KBM-7 (cell line): ENCODE measurements around the gene CES4A.
"Not testable (repeated sequence)": the region's sequence is repeated elsewhere in the genome, so short reads cannot be mapped to it uniquely, and the experiment has no call there.

Source experiments
- DNase-seq: peaks from one replicate; pipeline ENCODE4 v3.0.0-alpha.2; 2015
- in situ Hi-C: fragments of 300-500 bp; cut with MboI; formaldehyde crosslinking; loops from 2 replicates; pipeline ENCODE4 v1.14.3; 2020; ENCODE audit warnings: low sequenced_read_pairs, low pct_unique_long_range_greater_than_20kb, mixed read lengths

The CES4A gene

GRCh38 chr16:66954097-66954659, 34.2 kb upstream of the CES4A start:
- in situ Hi-C loops, result no loop called here

GRCh38 chr16:66955363-66956153, 32.8 kb upstream of the CES4A start:
- in situ Hi-C loops, DNase-seq: not testable (repeated sequence)

More at GRCh38 chr16:66954097-66954659, 34.2 kb upstream of the CES4A start:
- DNase-seq, result peak; percentile 89

GRCh38 chr16:66956154-66956457, 32.3 kb upstream of the CES4A start:
- in situ Hi-C loops, DNase-seq: not testable (repeated sequence)

- no peak for DNase-seq
- in situ Hi-C loops, result no loop called here
These were observed 29.3 kb upstream of the CES4A start for GRCh38 chr16:66958857-66959703.

GRCh38 chr16:66959704-66960161, 28.7 kb upstream of the CES4A start:
- DNase-seq, result no peak

GRCh38 chr16:66960270-66960669, 28.1 kb upstream of the CES4A start:
- no peak for DNase-seq
- in situ Hi-C loops, result no loop called here

More at GRCh38 chr16:66959704-66960161, 28.7 kb upstream of the CES4A start:
- in situ Hi-C loops, result no loop called here

GRCh38 chr16:66961065-66961744, 27.2 kb upstream of the CES4A start, which contains the start of gene CES3:
Gene CES3 (plus strand): TSS chr16:66961266. CDS start chr16:66961308, 42 bp downstream.
- peak; percentile 88 for DNase-seq
- in situ Hi-C loops, result no loop called here

GRCh38 chr16:66961914-66962313, 26.5 kb upstream of the CES4A start:
- in situ Hi-C loops, result no loop called here
- DNase-seq, result no peak

GRCh38 chr16:66964049-66964448, 24.3 kb upstream of the CES4A start:
- in situ Hi-C loops, result no loop called here
- no peak for DNase-seq

GRCh38 chr16:66968847-66969246, 19.5 kb upstream of the CES4A start:
- in situ Hi-C loops, result no loop called here
- no peak for DNase-seq

- no peak for DNase-seq
- in situ Hi-C loops, result no loop called here
These were observed 17.3 kb upstream of the CES4A start for GRCh38 chr16:66970775-66971720.

GRCh38 chr16:66972983-66973382, 15.4 kb upstream of the CES4A start:
- no peak for DNase-seq

GRCh38 chr16:66973716-66974115, 14.7 kb upstream of the CES4A start:
- no peak for DNase-seq
- in situ Hi-C loops, result no loop called here

More at GRCh38 chr16:66972983-66973382, 15.4 kb upstream of the CES4A start:
- in situ Hi-C loops, result no loop called here

- in situ Hi-C loops, result not testable (repeated sequence)
These were observed 14.0 kb upstream of the CES4A start for GRCh38 chr16:66974156-66974931.

GRCh38 chr16:66974932-66975246, 13.5 kb upstream of the CES4A start:
- in situ Hi-C loops, DNase-seq: not testable (repeated sequence)

More at GRCh38 chr16:66974156-66974931, 14.0 kb upstream of the CES4A start:
- DNase-seq, result not testable (repeated sequence)

- no peak for DNase-seq
- in situ Hi-C loops, result no loop called here
These were observed 13.0 kb upstream of the CES4A start for GRCh38 chr16:66975302-66975893.

- DNase-seq, result no peak
- in situ Hi-C loops, result no loop called here
These were observed 11.6 kb upstream of the CES4A start for GRCh38 chr16:66976746-66977145.
